Measurements from ENCODE around the gene LAMA5.

Gene LAMA5

DNA sequence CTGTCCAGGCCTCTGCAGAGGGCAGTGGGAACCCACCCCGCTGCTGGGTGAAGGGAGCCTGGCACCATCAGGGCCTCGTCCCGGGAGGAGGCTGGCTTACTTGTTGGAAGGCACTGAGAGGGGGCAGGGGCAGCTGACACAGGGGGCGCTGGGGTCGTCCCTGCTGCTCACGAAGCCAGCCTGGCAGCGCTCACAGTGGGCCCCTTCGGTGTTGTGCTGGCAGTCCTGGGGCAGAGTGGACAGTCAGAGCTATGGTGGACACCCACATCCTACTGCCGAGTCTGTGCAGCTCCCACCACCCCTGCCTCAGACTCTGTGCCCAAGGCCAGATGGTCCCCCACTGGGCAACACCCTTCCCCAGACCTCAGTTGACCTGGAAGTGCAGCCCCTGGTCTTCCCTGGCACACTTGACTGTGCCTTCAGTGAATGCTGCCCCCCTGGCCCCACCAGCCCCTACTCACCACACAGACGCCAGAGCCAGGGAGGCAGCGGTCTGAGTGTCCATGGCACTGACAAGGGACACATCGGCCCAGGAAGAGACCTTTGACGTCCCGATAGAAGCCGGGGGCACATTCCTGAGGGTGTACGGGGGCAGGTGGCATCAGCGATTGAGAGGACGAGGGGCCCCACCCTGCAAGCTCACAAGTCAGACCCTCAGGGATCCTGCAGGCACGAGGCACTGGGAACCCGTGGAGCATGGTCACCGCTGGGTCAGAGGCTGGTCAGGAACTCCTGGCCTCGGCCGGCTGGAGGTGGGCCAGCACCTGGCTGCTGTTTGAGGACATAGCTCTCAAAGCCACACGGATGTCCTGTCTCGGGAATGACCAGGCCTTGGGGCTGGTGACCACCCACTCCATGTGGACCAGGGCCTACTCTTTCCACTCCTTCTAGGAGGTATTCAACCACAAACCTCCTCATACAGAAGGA, 42.9 kb downstream of the LAMA5 start:
- DNase-seq, result no peak

GRCh38 chr20:62323146-62323979, 43.7 kb downstream of the LAMA5 start:
- no peak for DNase-seq

- DNase-seq, result no peak
Measured at GRCh38 chr20:62322492-62323041, 44.5 kb downstream of the LAMA5 start.

DNA sequence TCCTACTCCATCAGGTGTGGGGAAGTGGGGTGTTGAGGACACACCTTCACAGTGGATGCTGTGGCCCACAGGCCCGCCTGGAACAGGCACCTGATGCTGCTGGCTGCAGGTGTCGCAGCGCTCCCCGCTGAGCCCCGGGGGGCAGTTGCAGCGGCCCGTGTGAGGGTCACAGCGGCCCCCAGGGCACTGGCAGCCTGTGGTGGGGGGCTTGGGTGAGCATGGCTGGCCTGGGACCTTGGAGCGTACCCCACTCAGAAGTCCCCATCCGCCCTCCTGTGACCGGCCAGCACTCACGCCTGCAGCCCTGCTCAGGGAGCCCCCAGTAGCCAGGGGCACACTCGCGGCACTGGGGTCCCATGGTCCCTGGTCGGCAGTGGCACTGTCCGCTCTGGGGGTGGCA, 45.1 kb downstream of the LAMA5 start:
- DNase-seq, result no peak

- DNase-seq, result no peak
Measured at GRCh38 chr20:62321521-62321948, 45.6 kb downstream of the LAMA5 start.

DNA sequence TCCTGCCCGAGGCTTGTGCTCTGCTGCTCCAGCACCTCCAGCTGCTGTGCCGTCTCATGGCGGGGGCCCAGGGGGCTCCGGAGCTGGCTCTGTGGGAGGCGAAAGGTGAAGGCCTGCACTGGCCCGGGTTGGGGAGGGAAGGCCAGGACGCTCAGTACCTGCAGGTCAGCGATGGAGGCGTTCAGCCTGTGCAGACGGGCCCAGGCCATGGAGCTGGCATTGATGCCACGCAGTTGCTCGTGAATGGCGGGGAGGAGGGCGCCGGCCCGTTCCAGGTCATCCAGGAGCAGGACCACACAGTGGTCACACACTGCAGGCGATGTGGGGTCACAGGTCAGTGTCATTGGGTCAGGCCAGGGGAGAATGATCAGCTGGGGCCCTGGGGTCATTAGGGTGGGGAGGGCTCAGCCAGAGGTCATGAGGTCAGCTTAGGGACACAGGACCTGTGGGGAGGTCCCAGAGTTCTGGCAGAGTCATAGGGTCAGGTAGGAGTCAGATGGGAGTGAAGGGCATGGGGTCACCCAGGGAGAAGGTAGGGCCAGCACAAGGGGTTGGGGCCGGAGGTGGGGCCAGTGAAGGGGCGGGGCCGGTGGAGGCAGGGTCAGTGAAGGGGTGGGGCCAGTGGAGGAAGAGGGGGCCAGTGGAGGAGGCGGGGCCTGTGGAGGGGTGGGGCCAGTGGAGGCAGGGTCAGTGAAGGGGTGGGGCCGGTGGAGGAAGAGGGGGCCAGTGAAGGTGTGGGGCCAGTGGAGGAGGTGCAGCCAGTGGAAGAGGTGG, 46.3 kb downstream of the LAMA5 start:
- DNase-seq, result no peak

DNA sequence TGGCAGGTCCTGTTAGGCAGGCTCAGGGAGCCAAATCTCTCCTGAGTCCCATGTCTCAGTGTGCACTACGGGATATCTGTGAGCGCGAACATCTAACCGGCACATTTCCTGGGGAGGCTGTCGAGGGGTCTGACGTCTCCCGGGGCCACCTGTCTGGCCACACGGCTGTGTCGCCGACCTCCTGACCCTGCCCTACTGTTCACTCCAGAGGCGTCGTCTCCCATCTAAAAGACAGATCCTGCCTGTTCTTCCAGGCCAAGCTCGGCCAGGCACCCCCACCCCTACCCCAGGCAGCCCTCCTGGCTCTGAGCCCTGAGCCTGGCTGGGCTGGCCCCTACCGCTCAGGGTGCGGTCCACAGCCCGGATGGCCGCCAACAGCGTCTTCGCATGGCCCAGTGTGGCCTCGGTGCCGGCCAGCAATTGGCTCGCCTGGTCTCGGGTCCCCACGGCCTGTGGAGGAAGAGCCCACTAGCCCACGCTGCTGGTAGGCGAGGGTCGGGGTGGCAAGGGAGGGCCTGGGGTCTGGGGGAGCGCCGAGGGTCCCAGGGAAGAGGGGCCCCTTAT, 47.7 kb downstream of the LAMA5 start:
- no peak for DNase-seq

GRCh38 chr20:62318400-62319345, 48.4 kb downstream of the LAMA5 start:
- DNase-seq, result no peak

DNA sequence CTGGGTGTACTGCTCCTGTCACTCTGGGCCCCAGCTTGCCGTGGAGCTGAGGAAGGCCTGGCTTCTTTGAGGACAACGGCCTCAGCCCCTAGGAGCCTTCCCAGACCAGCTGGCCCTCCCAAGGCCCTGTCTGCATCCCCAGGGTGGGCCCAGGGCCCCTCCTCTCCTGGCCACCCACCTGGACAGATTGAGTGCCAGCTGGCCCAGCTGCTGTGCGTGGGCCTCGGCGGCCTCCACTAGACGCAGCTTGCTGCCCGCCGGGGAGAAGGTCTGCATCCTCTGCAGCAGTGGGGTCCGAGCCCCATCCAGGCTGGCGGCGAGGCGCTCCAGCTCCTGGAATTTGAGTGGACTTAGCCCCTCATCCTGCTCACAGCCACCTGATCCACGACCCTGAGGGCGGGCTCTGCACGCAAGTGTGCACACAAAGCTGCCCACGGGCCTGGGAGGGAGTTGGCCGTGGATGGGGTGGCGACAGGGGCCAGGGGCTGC, 49.9 kb downstream of the LAMA5 start:
- DNase-seq, result no peak

DNA sequence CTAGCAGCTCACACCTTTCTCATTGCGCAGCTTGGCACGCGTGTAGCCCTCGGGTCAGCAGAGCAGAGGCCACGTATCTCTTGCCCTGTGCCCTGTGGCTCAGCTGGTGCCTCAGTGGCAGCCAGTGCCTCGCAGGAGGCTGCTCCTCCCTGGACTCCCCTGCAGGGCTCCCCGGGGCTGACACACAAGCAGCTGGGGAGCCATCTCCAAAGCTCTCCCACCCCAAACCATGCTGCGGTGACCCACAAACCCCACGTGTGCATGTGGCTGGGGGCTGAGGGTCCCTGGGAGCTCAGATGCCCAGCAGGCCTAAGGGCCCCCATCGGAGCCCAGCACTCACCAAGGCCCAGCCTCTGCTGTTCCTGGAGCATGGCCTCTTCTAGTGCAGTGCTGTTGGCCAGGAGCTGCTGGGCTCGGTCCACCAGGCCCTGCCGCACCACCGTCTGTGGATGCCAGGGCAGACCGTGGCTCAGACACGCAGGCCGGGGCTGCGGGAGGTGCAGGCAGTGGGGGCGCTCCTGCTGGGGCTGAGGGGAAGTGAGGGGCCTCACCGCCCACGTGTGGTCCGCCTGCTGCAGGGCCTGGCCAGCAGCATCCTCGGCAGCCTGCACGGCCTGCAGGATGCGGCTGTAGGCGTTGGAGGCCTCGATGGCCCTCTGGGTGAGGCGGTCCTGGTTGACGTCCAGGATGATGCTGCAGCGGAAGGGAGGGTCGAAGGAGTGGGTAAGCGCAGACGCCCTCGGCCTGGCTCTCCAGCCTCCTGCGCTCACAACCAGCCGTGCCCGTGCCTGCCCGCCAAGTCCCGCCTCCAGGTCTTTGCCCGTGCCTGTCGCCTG, 50.6 kb downstream of the LAMA5 start:
- DNase-seq, result no peak

DNA sequence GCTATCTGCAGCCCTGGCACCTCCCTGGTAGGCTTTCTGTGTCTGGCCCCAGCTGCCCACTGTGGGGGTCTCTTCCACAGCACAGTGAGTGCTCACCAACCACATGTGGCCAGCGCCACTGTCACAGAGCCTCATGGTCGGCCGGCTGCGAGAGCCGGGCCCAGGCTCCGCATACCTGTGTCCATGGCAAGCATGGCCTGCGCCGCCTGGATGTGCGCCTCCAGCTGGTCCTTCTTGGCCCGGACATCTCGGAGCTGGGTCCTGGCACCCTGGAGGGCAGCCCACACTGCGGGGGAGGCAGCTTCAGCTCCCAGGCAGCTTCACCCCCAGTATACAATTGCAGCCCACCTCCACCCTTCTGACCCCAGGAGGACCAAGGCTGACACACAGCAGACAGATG, 51.3 kb downstream of the LAMA5 start:
- DNase-seq, result no peak

- no peak for DNase-seq
Measured at GRCh38 chr20:62314711-62315302, 52.3 kb downstream of the LAMA5 start.

DNA sequence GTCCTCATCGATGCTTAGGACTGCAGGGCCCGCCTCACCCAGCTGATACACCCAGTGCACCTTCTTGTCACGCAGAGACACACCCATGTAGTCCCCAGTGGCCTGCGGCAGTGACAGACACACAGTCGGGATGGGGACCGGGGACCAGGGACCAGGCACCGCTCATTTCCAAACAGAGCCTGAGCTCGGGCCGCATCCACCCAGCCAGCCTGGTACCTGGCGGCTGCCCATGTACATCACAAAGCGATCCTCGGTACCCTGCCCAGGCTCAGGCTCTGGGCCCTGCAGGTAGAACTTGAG, 52.8 kb downstream of the LAMA5 start:
- DNase-seq, result no peak

- no peak for DNase-seq
Measured at GRCh38 chr20:62313460-62314338, 53.4 kb downstream of the LAMA5 start.

- DNase-seq, result no peak
Measured at GRCh38 chr20:62313021-62313420, 54.1 kb downstream of the LAMA5 start.

DNA sequence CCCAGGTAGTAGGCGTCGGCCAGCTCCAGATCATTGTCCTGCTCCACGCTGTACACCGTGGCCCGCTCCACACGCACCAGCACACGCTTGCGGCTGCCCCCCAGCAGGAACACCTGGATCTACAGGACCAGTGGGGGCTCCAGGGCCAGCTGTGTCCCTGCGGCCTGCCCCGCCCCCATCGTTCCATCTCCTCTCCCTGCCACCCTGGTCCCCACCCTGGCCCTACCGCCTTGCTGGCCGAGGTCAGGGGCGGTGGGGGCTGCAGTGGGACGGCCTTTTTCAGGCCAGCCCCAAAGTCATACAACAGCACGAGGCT, 54.5 kb downstream of the LAMA5 start:
- no peak for DNase-seq

DNA sequence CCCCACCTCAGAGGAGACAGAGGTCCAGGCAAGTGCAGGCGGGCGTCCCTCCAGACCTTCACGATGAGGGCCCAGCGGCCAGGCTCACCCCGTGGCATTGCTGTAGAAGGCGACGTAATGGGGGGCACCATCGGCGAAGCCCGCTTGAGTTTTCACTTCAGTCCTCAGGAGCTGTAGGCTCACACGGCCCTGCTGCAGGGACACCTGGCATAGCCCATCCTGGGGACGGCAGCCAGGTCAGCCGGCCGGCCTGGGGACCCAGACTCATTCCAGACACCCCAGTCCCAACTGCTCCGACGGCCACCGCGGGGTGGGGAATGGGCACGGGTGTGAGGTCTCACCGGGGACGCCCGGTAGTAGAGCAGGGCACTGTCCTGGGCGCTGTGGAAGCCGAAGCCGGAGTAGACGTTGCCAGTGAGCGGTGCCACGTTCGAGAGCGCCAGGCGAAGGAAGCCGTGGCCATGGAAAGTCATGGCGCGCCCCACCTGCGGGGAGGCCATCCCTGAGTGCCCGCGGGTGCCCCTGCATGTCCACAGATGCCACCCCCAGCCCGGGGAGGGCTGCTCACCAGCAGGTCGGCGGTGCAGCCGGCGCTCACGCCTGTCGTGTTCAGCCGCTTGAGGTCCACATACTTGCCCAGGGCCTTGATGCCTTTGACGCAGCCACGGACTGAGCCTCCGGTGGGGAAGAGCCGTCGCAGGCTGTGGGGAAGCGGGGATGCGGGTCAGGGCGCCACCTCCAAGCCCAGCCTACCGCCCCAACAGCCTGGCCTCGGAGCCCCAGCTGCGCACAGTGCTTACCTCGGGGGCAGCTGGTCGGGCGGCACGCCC, 55.1 kb downstream of the LAMA5 start:
- no peak for DNase-seq

- no peak for DNase-seq
Measured at GRCh38 chr20:62311150-62311549, 56.0 kb downstream of the LAMA5 start.

Measured in EL (cell line).